ENCODE data around the gene NSUN7. TPM values are rescaled to one million over a fixed set of nuclear protein-coding genes. Genes with fewer than 3 reads are reported as not detected.

NSUN7 gene
- total RNA-seq, 1 donor from 2014 or later = 0.91 TPM

DNA sequence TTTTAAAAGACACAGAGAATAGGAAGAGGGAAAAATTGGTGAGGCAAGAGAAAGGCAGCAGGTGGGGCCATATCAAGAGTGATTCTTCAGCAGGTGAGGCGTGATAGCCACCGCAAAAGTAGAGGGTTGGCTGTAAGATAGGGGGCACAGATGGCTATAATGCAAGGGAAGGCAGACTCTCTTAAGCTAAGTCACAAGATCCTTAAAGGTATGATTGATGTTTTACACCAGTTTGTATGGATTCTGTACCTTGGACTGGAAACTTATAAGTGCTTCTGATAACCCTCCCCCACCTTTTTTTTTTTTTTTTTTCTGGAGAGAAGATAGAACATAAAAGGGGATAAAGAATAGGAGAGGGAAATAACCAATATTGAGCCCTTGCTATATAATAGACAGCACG lies 40.0 kb downstream of the NSUN7 start:
- no peaks in the 10 kb centered on the region for H3K4me1 ChIP-seq
- intact Hi-C loops (cut with micrococcal nuclease) = no loop called here
- TF ChIP-seq, protein P1, sequence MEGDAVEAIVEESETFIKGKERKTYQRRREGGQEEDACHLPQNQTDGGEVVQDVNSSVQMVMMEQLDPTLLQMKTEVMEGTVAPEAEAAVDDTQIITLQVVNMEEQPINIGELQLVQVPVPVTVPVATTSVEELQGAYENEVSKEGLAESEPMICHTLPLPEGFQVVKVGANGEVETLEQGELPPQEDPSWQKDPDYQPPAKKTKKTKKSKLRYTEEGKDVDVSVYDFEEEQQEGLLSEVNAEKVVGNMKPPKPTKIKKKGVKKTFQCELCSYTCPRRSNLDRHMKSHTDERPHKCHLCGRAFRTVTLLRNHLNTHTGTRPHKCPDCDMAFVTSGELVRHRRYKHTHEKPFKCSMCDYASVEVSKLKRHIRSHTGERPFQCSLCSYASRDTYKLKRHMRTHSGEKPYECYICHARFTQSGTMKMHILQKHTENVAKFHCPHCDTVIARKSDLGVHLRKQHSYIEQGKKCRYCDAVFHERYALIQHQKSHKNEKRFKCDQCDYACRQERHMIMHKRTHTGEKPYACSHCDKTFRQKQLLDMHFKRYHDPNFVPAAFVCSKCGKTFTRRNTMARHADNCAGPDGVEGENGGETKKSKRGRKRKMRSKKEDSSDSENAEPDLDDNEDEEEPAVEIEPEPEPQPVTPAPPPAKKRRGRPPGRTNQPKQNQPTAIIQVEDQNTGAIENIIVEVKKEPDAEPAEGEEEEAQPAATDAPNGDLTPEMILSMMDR (IDR thresholded peaks at IDR 0.05; ENCODE audit: borderline replicate concordance) = no peak
- no peak overlapping the region for H3K27ac ChIP-seq (replicated peaks)
- H3K4me3 ChIP-seq = no peak overlapping the region
- H3K36me3 ChIP-seq = no peaks in the 10 kb centered on the region
- no peak for DNase-seq
- no peaks in the 10 kb centered on the region for H3K9me3 ChIP-seq (replicated peaks)
- peaks cover 7% of the 10 kb centered on the region for H3K27me3 ChIP-seq (ENCODE audit: low read depth)

DNA sequence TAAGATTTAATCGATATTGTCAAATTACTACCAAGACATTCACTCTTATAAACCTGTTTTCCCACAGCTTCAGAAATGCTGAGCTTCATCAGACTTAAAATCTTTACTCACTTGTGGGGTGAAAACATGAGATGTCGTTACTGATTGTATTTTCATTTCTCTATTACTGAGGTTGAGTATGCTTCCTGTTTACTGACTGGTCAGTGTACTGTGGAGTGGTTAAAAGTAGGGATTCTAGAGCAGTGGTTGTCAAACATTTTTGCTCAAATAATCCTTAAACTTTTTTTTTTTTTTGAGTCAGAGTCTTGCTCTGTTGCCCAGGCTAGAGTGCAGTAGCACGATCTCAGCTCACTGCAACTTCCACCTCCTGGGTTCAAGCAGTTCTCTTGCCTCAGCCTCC lies 50.3 kb downstream of the NSUN7 start:
- Histone ChIP-seq H3K4me3 (no peak overlapping the region), H3K4me1 (no peaks in the 10 kb centered on the region), H3K27me3 (ENCODE audit: low read depth) (no peaks in the 10 kb centered on the region), H3K9me3 (replicated peaks) (no peaks in the 10 kb centered on the region), H3K27ac (replicated peaks) (no peak overlapping the region), H3K36me3 (no peaks in the 10 kb centered on the region)
- no peak for DNase-seq
- TF ChIP-seq, protein P1 (IDR thresholded peaks at IDR 0.05; ENCODE audit: borderline replicate concordance) = no peak
- intact Hi-C loops (cut with micrococcal nuclease) = no loop called here

DNA sequence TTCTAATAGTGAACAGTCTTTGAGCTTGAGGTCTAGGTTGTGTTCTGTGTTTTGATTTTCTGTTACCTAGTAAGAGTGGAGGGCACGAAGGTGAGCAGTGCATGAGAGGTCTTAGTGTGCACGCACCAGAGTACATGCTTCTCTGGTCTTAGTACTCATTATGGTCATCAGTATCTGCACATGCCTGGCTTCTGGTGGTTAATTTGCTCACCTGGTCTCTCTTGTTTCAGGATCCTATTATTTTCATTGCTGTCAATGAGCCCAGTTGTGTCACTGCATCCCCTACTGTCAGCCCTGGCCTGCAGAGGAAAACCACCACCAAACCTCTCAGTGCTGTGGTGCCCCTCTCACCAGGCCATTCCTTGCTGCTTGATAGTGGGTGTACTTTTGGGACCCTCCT lies 54.8 kb downstream of the NSUN7 start:
- TF ChIP-seq, protein P1 (IDR thresholded peaks at IDR 0.05; ENCODE audit: borderline replicate concordance) = no peak
- no peak overlapping the region for H3K27ac ChIP-seq (replicated peaks)
- H3K4me3 ChIP-seq = no peak overlapping the region
- intact Hi-C loops (cut with micrococcal nuclease) = no loop called here
- H3K9me3 ChIP-seq (replicated peaks) = no peaks in the 10 kb centered on the region
- H3K4me1 ChIP-seq = no peaks in the 10 kb centered on the region
- H3K36me3 ChIP-seq = no peaks in the 10 kb centered on the region
- no peak for DNase-seq
- no peaks in the 10 kb centered on the region for H3K27me3 ChIP-seq (ENCODE audit: low read depth)

DNA sequence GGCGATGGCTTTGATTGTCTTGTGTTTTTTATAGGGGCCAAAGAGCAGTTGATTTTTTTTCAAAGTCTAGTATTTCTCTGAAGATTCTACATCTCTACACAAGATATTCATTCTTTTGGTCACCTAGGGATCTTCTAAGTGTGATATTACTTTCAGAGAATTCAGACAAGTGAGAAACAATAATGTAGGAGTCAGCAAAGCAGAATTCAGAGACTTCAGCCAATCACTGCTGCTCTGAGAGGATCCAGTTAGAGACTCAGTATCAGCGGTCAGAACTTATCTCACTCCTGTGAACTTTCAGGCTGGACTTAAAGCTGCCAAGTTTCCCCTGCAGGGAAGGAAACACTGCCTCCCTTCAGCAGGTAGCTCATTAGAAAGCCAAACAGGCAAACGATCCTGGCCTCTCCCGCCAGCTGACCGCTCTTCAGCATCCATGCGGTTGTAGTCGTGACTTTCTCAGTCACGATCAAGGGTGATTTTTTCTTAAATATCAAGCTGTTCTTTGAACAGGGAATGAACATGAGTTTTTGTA lies 59.2 kb downstream of the NSUN7 start:
- TF ChIP-seq, protein P1 (IDR thresholded peaks at IDR 0.05; ENCODE audit: borderline replicate concordance) = no peak
- Histone ChIP-seq H3K27me3 (ENCODE audit: low read depth) (no peaks in the 10 kb centered on the region), H3K4me3 (no peak overlapping the region), H3K27ac (replicated peaks) (no peak overlapping the region), H3K9me3 (replicated peaks) (no peaks in the 10 kb centered on the region), H3K36me3 (peaks cover 15% of the 10 kb centered on the region), H3K4me1 (no peaks in the 10 kb centered on the region)
- no peak for DNase-seq
- intact Hi-C loops (cut with micrococcal nuclease) = no loop called here

DNA sequence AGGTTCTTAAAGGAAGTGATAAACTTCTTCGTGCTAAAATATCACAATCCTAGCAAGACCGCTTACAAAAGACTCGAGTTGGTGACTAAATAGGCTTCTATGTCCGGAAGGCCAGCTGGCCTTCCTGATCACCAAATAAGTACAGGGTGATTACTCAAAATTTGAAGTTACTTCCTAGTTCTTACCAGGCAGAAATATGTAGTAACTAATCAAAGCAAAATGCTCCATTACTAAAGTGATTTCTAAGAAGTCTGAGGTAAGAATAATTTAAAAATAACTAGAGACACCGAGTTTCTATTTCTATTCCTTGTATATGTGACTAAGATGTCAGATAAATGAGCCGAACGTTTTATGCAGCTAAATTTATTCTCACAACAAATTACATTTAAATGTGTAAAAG lies 62.2 kb downstream of the NSUN7 start:
- no peak overlapping the region for H3K4me3 ChIP-seq
- no peak overlapping the region for H3K27ac ChIP-seq (replicated peaks)
- H3K36me3 ChIP-seq = peaks cover 41% of the 10 kb centered on the region
- no peaks in the 10 kb centered on the region for H3K9me3 ChIP-seq (replicated peaks)
- H3K27me3 ChIP-seq (ENCODE audit: low read depth) = no peaks in the 10 kb centered on the region
- no peaks in the 10 kb centered on the region for H3K4me1 ChIP-seq
- intact Hi-C loops (cut with micrococcal nuclease) = no loop called here
- TF ChIP-seq, protein P1 (IDR thresholded peaks at IDR 0.05; ENCODE audit: borderline replicate concordance) = no peak
- DNase-seq = no peak
